Activated CD8-positive, alpha-beta memory T cell treated with anti-CD3 and anti-CD28 coated beads, Interleukin-2, amount 50 U/mL, for 4 hours (primary cell): ENCODE results near the gene DNMBP.
"Not testable (repeated sequence)": the region's sequence is repeated elsewhere in the genome, so short reads cannot be mapped to it uniquely, and the experiment has no call there.

Source experiments
- DNase-seq: peaks from one replicate; pipeline ENCODE4 v3.0.0-alpha.2; 2020

DNMBP gene

DNA sequence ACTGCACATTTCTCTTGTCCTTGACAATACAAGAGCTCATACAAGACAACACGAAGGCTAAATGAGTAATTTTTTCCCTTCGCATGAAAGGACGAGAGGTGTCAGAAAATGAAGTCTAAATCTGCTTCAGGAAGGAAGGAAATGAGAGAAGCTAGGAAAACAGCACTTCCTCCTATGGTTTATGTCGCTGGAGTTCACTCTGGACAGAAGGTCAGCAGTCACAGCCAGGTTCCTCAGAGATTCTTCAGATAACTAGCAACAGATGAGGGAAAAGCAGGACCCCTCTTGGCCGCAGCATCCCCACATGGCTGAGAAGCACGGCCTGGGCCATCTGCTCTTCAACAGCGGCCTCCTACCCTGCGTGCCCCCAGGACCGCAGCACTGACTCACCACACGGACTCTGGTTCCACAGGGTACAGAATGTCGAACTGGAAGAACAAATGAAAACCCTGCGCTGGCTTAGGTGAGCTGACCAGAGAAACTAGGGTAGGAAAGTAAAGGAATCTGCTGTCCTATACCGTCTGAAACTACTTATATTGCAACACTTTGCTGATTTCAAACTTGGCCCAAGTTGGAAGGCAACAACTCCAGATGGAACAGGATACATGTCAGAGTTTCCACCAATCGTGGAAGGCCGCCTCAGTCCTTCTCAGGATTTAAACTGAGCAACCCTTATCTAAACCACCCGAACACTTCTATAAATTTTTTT lies 26.3 kb downstream of the DNMBP start:
- no peak for DNase-seq

DNA sequence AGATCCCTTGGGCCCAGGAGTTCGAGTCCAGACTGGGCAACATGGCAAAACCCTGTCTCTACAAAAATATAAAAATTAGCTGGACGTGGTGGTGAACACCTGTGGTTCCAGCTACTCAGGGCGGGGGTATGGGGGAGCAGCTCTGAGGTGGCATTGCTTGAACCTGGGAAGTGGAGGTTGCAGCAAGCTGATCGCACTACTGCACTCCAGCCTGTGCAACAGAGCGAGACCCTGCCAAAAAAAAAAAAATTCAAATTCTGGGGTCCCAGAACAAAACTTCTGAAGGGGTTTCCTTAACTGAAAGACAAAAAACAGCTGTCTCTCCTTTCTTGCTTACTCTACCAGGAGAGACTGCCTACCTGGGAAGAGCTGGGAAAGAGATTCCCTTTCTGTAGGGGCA lies 27.0 kb downstream of the DNMBP start:
- DNase-seq = no peak

- DNase-seq = no peak
Observed at GRCh38 chr10:99981581-99982199, 28.1 kb downstream of the DNMBP start.

DNA sequence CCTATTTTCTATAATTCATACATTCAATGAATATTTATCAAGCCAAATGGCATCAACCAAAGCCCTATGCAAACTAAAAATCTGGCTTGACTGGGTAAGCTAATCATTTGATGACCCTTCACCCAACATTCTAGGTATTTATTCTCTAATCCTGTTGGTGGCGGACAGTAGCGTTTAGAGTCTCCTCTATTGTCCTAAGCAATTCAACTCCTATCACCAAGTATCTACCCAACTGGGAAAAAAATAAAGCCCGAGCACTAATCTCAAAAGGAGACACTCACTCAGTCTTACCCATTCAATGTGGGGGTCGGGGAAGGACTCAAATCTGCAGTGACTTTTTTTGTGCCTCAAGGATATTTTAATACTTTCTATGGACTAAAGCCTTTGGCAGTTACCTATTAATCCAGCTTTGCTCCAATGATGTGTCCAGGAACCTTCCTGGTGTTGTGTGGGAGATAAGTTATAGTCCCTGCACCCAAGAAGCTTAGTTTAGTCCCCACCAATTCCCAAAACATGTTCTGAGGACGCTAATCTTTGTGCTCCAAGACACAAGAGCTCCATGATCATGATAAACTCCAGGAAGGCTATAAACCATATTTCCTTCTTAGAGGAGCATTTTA lies 30.6 kb downstream of the DNMBP start:
- no peak for DNase-seq

- DNase-seq = no peak
Observed at GRCh38 chr10:99977916-99978315, 31.8 kb downstream of the DNMBP start.

DNA sequence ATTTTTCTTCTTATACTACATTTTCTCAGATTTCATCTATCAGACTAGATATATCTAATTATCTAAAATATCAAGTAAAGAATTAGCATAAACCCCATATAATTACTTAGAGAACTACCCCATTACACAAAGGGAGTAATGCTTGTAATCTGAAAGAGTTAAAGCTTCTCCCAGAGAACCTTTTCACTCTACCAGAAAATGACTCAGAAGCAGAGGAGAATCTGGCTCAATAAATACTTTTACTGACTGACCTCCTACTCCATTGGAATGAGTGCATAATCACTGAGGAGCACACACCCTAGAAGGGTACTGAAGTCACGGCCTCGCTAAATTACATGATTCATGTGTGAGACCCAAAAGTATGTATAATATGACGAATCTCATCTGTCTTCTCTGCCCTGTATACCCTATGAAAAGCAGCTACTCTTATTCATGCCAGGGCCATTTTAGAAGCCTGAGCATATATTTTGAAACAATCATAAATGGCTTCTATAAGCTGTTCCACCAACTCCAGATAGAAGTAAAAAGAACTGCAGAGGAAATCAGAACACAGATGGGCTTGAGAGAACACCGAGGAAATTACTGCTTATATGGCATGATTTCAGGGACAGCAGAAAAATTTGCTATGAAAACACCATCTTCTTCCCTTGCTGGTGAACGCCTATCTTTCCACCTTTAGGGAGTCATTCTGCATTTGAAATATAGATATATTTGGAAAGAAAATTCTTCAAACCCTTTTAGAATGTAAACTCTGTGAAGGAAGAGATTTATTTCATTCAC lies 32.7 kb downstream of the DNMBP start:
- no peak for DNase-seq

DNA sequence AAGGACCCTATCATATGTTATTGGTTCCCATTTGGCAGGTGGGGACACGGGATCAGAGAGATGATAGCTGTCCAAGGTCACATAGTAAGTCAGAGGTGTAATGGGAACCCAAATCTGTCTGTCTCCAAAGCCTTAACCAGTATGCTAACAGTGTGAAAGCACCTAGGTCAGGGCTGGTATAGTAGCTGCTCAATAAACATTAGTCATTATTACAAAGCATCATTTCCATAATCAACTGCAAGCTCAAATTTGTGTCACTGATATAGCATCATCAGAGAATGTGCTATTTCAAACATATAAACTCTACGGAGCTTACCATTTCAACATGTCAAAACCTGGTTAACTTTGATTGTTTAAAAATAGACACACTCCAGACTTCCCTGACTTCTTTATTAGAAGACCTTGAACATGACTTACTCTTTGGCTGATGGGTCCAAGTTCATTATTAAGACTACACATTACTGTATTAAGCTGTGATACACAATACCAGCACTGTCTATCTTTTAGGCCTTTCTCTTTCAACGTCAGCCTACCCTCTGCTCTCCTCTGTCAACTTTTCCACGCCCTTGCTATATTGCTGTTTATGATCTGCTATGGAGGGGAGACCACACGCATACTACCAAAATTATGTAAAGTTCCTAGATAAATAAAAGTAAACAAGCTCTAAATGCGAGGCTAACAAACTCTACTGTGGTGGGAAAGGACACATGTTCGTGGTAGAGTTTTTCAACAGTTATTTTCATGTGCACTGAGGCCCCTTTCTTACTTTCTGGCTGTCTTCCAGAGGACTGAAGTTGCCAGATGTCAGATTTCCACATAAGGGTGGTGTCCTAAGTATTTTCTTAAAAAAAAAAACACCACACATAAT lies 33.6 kb downstream of the DNMBP start:
- no peak for DNase-seq

GRCh38 chr10:99975106-99975829 lies 34.5 kb downstream of the DNMBP start:
- no peak for DNase-seq

- DNase-seq = no peak
Observed at GRCh38 chr10:99973190-99973589, 36.6 kb downstream of the DNMBP start.

DNA sequence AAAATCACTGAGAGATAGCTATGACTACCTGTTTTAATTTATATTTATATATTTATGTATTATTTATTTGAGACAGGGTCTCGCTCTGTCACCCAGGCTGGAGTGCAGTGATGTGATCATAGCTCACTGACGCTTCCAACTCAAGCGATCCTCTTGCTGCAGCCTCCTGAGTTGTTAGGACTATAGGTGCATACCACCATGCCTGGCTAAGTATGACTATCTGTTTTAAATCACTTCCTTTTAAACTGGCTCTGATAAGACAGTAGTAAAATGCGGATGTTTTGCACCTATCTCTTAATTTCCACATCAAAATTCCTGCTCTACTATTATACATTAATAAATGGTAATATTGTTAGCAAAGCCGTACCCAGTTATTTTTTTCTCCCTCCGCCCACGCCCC lies 41.8 kb downstream of the DNMBP start:
- no peak for DNase-seq

DNA sequence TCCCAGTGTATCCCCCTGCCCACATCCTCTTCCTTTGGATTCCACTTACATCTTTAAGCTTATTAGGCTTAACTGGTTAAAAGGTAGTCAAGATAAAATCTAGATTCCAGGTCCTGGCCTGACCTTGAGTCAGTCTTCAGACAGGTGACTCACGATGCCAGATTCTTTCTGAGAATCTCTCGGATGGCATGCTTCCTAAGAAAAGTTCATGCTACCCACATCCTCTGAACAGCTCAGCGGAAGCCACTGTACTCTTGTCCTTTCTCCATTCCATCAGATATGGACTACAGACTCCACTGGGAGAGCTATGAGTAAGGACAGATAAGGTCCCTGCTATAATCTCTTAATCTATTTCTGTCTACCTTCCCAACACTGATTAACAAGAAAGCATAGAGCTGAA lies 43.4 kb downstream of the DNMBP start:
- no peak for DNase-seq

DNA sequence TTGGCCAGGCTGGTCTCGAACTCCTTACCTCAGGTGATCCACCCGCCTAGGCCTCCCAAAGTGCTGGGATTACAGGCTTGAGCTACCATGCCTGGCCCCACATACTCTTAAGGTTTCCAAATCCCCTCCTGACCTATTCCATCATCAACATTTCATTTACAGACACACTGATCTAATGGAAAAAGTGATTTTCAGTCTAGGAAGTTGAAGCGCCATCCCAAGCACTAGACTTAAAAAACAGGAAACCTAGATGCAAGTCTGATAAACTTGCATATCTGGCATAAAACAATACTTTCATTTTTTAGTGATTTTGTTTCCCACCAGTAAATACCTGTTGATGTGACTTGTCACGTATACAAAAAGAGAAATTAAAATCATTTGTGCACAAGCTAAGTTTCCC lies 44.0 kb downstream of the DNMBP start:
- DNase-seq = no peak

DNA sequence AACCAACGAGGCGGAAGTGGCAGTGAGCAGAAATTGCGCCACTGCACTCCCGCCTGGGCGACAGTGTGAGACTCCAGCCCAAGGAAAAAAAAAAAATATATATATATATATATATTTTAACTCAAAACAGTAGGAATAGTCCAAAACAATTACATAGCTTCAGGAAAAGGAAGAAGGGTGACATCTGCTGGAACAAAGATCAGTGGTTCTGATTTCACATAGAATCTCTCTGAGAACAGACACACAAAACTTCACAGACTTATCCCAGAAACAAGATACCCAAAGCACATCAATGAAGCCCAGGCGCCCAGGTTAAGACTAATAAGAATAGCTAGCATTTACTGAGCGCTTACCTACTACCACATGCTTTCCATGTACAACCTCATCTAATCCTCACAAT lies 45.0 kb downstream of the DNMBP start:
- DNase-seq = no peak

DNA sequence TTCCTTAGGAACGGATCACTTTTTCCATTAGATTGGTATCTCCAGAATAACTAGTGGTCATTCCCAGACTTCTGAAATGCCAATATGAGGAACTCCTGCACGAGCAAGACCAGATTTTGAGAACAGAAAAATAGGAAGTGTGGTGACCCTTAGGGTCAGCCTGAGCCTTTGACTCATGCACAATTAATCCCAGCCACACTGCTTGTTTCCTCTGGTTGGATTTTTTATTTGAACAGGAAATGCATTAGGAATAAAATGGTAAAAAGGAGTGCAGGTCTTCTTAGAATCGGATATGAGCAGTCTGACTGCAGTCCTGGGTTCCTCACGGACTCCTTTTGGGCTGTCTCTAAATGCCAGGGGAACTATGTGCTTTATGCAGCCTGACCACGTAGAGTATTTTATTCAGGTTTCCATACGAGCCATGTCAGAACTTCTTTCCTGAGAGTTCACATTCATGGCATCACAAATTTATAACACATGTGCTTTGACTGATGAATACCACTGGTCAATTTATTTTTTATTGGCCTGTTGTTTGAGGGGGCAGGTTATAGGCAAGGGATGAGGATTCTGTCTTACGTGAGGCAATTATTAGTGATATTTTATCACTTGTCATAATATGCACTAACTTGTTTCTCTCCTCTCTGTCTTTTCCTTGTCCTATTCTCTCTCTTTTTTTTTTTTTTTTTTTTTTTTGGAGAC lies 46.1 kb downstream of the DNMBP start:
- DNase-seq = not testable (repeated sequence)

GRCh38 chr10:99958806-99959205 lies 50.9 kb downstream of the DNMBP start:
- no peak for DNase-seq

- DNase-seq = no peak
Observed at GRCh38 chr10:99958302-99958701, 51.4 kb downstream of the DNMBP start.

DNA sequence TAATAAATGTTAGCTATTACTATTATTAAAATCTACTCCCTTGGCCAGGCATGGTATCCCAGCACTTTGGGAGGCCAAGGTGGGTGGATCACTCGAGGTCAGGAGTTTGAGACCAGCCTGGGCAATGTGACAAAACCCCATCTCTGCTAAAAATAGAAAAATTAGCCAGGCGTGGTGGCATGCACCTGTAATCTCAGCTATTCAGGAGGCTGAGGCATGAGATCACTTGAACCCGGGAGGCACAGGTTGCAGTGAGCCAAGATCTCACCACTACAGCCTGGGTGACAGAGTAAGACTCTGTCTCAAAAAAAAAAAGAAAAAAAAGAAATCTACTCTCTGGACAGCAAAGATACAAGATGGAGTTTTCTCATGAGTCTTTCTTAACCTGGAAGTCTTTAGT lies 56.2 kb downstream of the DNMBP start:
- not testable (repeated sequence) for DNase-seq

GRCh38 chr10:99952799-99953198 lies 56.9 kb downstream of the DNMBP start:
- no peak for DNase-seq

GRCh38 chr10:99946051-99946450 lies 63.7 kb downstream of the DNMBP start:
- DNase-seq = not testable (repeated sequence)

- DNase-seq = no peak
Observed at GRCh38 chr10:99945263-99945662, 64.5 kb downstream of the DNMBP start.

DNA sequence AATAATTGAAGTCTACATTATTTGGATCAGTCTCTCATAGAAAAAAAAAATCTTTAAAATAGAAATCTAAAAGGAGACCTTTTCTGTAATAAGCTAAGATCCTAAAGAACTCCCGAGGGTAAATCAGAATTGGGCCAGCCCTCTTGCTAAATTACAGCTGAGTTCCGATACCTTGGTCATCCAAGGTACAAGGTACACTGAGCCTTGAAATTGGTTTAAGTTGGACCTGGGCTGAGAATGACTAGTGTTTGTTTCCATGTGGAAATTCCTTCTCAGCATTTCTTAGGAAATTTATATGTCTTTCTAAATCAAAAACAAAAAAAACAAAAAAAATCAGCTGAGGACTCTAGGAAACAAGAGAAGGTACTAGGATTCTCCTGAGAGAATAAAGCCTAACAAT lies 64.9 kb downstream of the DNMBP start:
- DNase-seq = no peak
